A673 (cell line): ENCODE data around the gene LPCAT4.

Source experiments
- EZH2 ChIP-seq: fragments of 200-600 bp; sonication (generic); IDR thresholded peaks from 2 replicates; pipeline ENCODE4 v1.6.1; 2017; ENCODE audit warnings: borderline replicate concordance, low read depth, mild to moderate bottlenecking, mixed read lengths, antibody characterized with exemption, low read length; ENCODE audit not compliant: poor library complexity, severe bottlenecking
- TF ChIP-seq, protein P1 (sequence below): fragments of 300-800, 200-600 bp; sonication (generic); conservative IDR thresholded peaks from 2 replicates; pipeline ENCODE4 v1.5.1; 2017; ENCODE audit warnings: low read depth, mild to moderate bottlenecking, antibody characterized with exemption, low read length, moderate library complexity, mixed read lengths

DNA sequence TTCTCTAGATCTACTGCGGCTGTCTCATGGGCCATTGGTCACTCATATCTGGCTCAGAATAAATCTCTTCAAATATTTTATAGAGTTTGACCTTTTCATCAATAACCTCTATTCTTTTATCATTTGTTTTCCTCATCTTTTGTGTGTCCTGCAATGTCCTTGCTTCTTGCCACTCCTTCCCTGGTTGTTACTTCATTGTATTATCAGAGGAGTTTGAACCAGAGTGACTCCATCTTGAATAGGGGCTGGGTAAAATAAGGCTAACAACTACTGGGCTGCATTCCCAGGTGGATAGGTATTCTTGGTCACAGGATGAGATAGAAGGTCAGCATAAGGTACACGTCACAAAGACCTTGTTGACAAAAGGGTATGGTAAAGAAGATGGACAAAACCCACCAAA lies 9.9 kb upstream of the LPCAT4 start:
- TF ChIP-seq, protein P1, sequence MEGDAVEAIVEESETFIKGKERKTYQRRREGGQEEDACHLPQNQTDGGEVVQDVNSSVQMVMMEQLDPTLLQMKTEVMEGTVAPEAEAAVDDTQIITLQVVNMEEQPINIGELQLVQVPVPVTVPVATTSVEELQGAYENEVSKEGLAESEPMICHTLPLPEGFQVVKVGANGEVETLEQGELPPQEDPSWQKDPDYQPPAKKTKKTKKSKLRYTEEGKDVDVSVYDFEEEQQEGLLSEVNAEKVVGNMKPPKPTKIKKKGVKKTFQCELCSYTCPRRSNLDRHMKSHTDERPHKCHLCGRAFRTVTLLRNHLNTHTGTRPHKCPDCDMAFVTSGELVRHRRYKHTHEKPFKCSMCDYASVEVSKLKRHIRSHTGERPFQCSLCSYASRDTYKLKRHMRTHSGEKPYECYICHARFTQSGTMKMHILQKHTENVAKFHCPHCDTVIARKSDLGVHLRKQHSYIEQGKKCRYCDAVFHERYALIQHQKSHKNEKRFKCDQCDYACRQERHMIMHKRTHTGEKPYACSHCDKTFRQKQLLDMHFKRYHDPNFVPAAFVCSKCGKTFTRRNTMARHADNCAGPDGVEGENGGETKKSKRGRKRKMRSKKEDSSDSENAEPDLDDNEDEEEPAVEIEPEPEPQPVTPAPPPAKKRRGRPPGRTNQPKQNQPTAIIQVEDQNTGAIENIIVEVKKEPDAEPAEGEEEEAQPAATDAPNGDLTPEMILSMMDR, result no peak
- no peak for TF ChIP-seq EZH2
